HG02884 (cell line): ENCODE measurements around the gene PITPNB.

Experiments used
- ATAC-seq: cut with Tn5 transposase; IDR thresholded peaks from one replicate; pipeline ENCODE4 v1.9.1; 2021; ENCODE audit warnings: mild to moderate bottlenecking, moderate library complexity; ENCODE audit not compliant: unreplicated experiment

The PITPNB gene

DNA sequence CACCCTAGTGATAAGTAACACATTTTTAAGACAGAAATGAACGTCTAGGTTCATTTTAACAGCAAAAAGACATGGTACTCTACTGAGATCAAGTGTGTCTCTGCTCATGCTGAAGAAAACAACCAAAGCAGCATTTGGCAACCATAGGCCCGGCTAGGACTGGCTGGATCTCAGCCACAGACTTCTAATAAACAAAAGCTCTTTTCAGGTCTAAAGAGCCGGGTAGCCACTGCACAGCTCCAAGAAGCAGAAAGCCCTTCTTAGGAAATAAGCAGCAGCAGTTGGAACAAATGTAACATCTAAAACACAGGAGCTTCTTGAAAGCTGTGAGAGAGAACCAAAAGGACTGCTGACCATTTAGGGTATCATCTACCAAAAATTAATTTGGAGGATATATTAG, 37.6 kb downstream of the PITPNB start:
- no peak for ATAC-seq

- no peak for ATAC-seq
These were observed 38.2 kb downstream of the PITPNB start for GRCh38 chr22:27880778-27881394.

- no peak for ATAC-seq
These were observed 39.1 kb downstream of the PITPNB start for GRCh38 chr22:27879923-27880322.

DNA sequence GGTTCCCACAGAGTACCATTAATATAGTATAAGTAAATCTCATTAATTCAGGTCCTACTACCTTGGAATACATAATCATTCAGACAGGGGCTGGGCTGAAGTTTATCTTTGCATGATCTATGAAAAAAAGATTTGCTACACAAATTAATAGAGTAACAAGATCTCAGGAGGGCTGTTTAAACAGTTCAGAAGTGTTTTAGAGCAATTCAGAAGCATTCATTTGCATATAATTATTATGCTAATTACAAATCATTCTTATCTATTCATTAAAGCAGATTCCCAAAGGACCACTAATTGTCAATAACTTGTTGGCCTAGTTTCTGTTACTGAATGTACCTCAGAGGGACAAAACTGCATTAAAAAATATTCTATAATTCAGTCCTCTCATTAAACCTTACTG, 40.5 kb downstream of the PITPNB start:
- no peak for ATAC-seq

DNA sequence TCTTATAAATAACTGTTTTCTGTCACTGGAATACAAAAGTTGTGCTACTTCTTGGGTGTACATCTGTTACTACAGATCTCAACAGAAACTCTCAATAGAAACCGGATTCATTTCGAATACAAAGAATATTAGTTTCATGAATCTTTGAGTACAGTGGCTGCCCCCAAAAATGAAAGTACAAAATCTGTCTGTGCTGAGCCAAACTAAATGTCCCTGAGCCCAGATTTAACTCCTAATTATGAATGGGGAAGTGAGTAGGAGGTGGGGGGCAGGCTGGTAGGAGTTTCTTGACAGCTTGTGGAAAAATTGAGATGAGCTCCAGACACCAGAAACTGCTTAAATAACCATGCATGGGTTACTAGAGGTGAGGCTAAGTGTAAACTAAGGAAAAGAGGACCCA, 41.6 kb downstream of the PITPNB start:
- ATAC-seq = no peak

DNA sequence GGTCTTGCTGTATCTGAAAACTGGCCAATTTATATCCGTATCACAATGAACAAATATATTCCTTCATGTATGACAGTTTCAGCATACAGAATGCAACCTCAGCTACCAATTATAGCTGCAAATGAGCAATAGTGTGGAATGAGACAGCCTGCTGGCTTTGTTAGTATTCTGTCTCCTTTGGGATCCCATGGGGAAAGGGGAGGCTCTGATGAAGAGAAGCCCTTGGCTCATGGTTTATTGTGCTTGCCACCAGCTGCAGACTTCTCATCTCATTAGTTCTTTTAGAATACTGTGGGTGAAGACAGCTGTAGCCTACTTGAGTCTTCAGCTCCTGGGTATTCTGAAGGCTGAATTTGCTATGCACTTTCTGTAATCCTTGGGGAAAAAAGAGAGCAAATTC, 42.4 kb downstream of the PITPNB start:
- no peak for ATAC-seq

- ATAC-seq = no peak
These were observed 43.1 kb downstream of the PITPNB start for GRCh38 chr22:27875951-27876350.

GRCh38 chr22:27874764-27875163, 44.3 kb downstream of the PITPNB start:
- no peak for ATAC-seq

DNA sequence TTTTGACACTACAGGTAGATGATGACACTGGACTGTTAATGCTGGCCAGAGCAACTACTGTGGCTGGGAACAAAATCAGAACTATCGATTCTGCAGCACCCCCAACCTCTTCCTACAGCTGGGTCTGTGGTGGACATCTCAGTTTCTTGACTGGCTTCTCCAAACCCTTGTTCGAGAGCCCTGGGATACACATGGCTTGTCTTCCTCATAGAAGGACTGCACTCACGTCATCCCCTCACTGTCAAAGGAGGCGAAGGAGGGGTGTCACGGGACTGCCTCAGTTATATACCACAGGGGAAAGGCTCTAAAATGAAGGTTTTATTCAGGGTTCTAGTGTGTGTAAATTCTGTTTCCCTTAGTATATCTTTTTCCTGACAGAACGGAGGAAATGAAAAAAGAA, 44.9 kb downstream of the PITPNB start:
- ATAC-seq = no peak

DNA sequence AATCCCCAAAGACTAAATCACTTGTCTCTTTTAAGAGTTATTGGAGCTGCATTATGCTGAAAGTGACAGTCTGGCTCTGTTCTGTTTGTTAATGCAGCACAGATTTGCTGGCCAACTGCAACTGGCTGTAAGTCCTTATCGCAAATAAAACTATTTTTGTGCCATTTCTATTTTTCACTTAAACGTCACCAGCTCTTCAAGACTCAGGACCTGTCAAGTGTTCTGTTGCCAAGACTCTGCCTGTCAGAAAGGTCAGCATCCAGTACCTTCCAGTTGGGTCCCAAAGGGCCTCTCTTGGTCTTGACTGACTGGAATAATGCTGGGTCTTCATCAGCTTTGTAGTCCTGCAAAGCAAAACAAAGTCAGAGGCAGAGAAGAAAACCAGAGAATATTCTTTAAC, 45.6 kb downstream of the PITPNB start:
- no peak for ATAC-seq

DNA sequence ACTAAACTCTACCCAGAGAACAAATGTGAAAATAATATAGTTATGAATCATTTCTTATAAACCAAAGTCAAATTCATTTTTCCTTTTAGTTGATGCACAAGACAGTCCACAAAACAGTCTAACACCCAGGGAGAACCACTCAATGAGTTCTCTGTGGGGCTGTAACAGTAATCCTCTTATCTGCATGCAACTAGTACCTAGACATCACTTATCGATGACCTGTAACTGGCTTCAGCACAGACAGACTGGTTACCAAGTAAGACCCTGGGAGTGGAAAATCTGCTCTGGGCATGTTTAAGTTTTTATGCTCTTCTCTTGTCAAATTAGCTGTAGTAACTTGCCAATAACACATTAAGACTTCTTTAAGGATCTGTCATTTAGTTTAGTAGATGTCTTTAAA, 46.6 kb downstream of the PITPNB start:
- no peak for ATAC-seq

GRCh38 chr22:27871306-27872014, 47.6 kb downstream of the PITPNB start:
- no peak for ATAC-seq

GRCh38 chr22:27870234-27871191, 48.5 kb downstream of the PITPNB start:
- ATAC-seq = no peak

DNA sequence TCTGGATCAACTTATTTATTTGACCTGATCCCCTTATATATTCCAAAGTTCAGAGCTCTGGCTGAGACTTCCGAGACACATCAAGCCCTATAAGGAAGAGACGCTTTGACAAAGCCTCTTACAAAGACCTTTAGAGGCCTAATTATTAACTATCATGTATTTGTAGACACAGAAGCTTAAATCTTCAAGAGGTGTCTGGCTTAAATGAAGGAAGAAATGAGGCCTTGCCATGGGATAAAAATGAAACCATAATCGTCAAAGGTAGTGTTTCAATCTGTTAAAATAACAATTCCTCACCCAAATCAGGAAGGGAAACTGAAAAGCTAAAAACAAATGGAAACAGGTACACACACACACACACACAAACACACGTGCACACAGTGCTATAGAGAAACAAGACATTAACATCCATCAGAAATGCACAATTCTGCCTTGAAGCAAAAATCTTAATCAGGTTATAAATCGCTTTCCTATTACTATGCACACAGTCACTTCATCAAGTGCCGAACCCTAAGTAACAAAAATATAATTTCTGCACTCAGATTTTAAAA, 50.2 kb downstream of the PITPNB start:
- ATAC-seq = no peak

DNA sequence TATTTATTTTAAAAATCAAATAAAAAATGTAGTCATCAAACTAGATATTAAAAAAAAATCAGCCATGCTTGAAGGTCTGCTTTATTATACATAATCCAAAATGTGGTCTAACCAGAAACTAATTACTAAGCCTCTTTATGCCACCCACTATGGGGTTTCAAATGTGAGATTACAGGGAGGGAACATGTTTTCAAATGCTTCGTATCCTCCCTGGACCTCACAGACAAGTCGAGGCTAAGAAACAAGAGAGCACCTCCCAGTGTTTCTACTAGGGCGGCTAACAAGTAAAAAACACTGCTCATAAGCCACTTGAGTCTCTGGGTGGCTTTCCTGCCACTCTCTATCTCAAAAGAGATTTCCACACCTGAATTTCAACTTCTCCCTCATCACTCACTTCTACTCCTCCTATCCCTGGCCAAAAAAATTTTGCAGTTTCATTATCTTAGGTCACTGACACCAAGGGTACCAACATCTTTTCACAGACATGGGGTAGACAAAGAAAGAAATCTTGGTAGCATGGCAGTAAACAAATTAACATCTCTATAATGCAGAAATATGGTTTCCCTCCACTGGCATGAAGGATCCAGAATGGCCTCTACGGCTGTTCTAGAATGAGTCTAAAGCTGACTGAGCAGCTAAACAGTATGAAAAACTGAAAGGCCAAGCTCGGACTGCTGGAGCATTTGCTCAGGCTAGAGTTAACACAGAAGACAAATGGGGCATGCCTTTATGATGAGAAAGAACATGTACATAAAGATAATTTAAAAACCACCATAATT, 50.9 kb downstream of the PITPNB start:
- ATAC-seq = no peak

DNA sequence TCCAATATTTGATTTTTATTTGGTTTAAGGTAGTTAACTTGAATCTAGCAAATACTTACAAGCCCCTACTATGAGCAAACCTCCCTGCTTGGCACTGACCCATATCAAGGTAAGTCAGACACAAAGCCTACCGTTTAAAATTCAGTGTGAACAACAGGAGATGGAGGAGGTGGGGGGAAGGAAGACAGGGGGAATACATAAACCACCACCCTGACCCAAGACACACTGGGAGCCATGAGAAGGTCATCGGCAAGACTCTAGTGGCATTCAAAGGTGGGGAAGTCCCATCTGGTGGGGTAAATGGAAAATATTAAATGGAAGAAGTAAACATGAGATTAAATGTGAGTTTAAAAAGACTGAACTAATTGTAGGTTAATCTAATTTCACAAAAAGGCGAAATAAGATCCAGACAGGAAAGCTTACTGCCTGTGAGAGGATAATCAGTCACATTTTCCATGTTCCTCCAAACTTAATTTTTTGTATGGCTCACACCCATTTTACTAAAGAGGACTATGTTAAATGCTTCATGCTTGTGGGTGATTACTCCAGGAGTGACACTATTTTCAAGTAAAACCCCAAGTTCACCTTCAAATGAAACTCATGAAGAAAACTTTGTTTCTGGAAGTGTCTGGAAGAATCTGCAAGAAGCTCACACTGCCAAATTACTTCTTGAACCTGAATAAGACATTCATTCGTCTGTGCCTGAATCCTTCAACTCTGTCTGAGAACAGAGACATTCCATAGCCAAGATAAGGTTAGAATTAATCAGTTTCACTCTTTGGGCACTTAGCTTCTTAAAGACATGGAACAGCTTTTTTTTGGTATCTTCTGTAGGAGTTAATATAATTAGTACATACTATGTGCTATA, 51.7 kb downstream of the PITPNB start:
- no peak for ATAC-seq

GRCh38 chr22:27866135-27867084, 52.6 kb downstream of the PITPNB start:
- no peak for ATAC-seq

- ATAC-seq = no peak
These were observed 53.6 kb downstream of the PITPNB start for GRCh38 chr22:27865496-27865895.

DNA sequence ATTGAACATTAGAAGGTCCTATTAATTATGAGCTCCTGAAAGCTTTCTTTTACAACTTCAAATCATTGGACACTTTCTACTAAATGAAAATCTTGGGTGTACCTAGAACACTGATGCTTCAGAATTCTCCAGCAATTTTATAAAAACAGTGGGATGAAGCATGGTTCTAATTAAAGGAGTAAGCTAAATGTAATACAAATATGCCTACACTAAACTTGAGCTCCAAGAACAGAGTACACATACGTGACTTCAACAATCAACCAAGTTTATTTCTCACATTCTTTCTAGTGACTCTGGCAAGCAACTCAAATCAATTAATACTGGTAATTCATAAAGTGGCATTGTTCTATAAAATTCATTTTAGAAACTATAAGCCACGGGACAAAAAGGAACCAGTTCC, 55.5 kb downstream of the PITPNB start:
- ATAC-seq = no peak
